IMR-90 (cell line): ENCODE measurements around the gene NOL4L. TPM values are rescaled to one million over a fixed set of nuclear protein-coding genes. Genes with fewer than 3 reads are reported as not detected.

ENCODE experiments used
- ATAC-seq: fragments of 200-7000 bp; cut with Tn5 transposase; 2 replicates; pipeline ENCODE4 v1.9.1; 2020; ENCODE audit warnings: low read depth, mild to moderate bottlenecking, moderate library complexity
- BruUV-seq: library from RNA; stranded (reverse); fragments of 400-500 nt; replicated peaks from 2 replicates; lab custom pipeline; 2021; lab: Mats Ljungman, UMichigan
- CTCF ChIA-PET: fragments of 300-600 bp; formaldehyde crosslinking; extraction: SDS; loops from one replicate; lab custom pipeline; 2021; ENCODE audit warnings: antibody characterized with exemption; lab: Yijun Ruan, JAX
- POLR2A ChIA-PET: fragments of 300-600 bp; sonication (Branson Sonifier 250); formaldehyde crosslinking; loops from one replicate; lab custom pipeline; 2022; ENCODE audit warnings: antibody characterized with exemption; ENCODE audit not compliant: unreplicated experiment; lab: Charles Lee
- DNase-seq: peaks from one replicate; pipeline ENCODE4 v3.0.0; 2013
- H2AFZ ChIP-seq: replicated peaks from 2 replicates; pipeline ENCODE3; 2013; ENCODE audit warnings: low read length, mild to moderate bottlenecking; ENCODE audit not compliant: poor library complexity
- H2AK5ac ChIP-seq: 2 replicates; pipeline ENCODE4 v1.6.1; 2013; ENCODE audit warnings: low read depth, low read length, inconsistent platforms
- H2AK9ac ChIP-seq: replicated peaks from 2 replicates; pipeline ENCODE3; 2013; ENCODE audit warnings: mild to moderate bottlenecking, low read depth, low read length, moderate library complexity; ENCODE audit not compliant: poor library complexity
- H2BK120ac ChIP-seq: 2 replicates; pipeline ENCODE4 v1.6.1; 2013; ENCODE audit warnings: low read depth, low read length, inconsistent platforms
- H2BK15ac ChIP-seq: 3 replicates; pipeline ENCODE4 v1.6.1; 2013; ENCODE audit warnings: low read depth, low read length, inconsistent platforms
- H2BK20ac ChIP-seq: 2 replicates; pipeline ENCODE4 v1.6.1; 2013; ENCODE audit warnings: low read depth, mild to moderate bottlenecking, inconsistent platforms, low read length, moderate library complexity
- H2BK5ac ChIP-seq: 2 replicates; pipeline ENCODE4 v1.6.1; 2013; ENCODE audit warnings: mild to moderate bottlenecking, low read depth, low read length, inconsistent platforms; ENCODE audit not compliant: poor library complexity, severe bottlenecking
- H3K14ac ChIP-seq: replicated peaks from 2 replicates; pipeline ENCODE4 v1.6.1; 2013; ENCODE audit warnings: low read depth, low read length, inconsistent platforms
- H3K18ac ChIP-seq: 2 replicates; pipeline ENCODE4 v1.6.1; 2013; ENCODE audit warnings: low read depth, low read length, control low read depth
- H3K23ac ChIP-seq: 2 replicates; pipeline ENCODE4 v1.6.1; 2013; ENCODE audit warnings: low read depth, low read length, inconsistent platforms
- H3K27ac ChIP-seq: 2 replicates; pipeline ENCODE4 v1.5.1; 2013; ENCODE audit warnings: mild to moderate bottlenecking, control low read depth, low read length; ENCODE audit not compliant: insufficient read depth
- H3K27me3 ChIP-seq: 2 replicates; pipeline ENCODE4 v1.6.1; 2013; ENCODE audit warnings: low read length; ENCODE audit not compliant: control insufficient read depth, insufficient read depth
- H3K36me3 ChIP-seq: 2 replicates; pipeline ENCODE4 v1.6.1; 2013; ENCODE audit warnings: low read length, mixed read lengths; ENCODE audit not compliant: control insufficient read depth, insufficient read depth
- H3K4ac ChIP-seq: 2 replicates; pipeline ENCODE4 v1.6.1; 2013; ENCODE audit warnings: low read depth, low read length, inconsistent platforms
- H3K4me1 ChIP-seq: 2 replicates; pipeline ENCODE4 v1.6.1; 2013; ENCODE audit warnings: low read length, mixed read lengths; ENCODE audit not compliant: control insufficient read depth, insufficient read depth
- H3K4me2 ChIP-seq: 2 replicates; pipeline ENCODE4 v1.6.1; 2013; ENCODE audit warnings: low read depth, mild to moderate bottlenecking, control low read depth, low read length, moderate library complexity
- H3K4me3 ChIP-seq: 2 replicates; pipeline ENCODE4 v1.5.1; 2013; ENCODE audit warnings: low read depth, mild to moderate bottlenecking, control low read depth, low read length, moderate library complexity; ENCODE audit not compliant: insufficient read depth
- H3K56ac ChIP-seq: 2 replicates; pipeline ENCODE4 v1.6.1; 2013; ENCODE audit warnings: low read length, inconsistent platforms; ENCODE audit not compliant: insufficient read depth; ENCODE audit errors: extremely low read depth
- H3K79me1 ChIP-seq, 2 experiments: 2 replicates each; pipeline ENCODE4 v1.6.1; 2013; ENCODE audit warnings: low read length in 2 of 2, inconsistent platforms in 1 of 2, low read depth in 1 of 2
- H3K9ac ChIP-seq: 2 replicates; pipeline ENCODE4 v1.6.1; 2013; ENCODE audit warnings: low read depth, low read length, control low read depth
- H3K9me1 ChIP-seq: 2 replicates; pipeline ENCODE4 v1.6.1; 2013; ENCODE audit warnings: low read length, inconsistent platforms; ENCODE audit not compliant: insufficient read depth
- H3K9me3 ChIP-seq: 2 replicates; pipeline ENCODE4 v1.6.1; 2013; ENCODE audit warnings: low read length; ENCODE audit not compliant: control insufficient read depth, insufficient read depth
- H4K20me1 ChIP-seq: 2 replicates; pipeline ENCODE4 v1.6.1; 2013; ENCODE audit warnings: low read length, inconsistent platforms; ENCODE audit not compliant: insufficient read depth
- H4K5ac ChIP-seq: 2 replicates; pipeline ENCODE4 v1.6.1; 2013; ENCODE audit warnings: mild to moderate bottlenecking, low read depth, low read length, control low read depth
- H4K8ac ChIP-seq, 2 experiments: 2 replicates each; pipeline ENCODE4 v1.6.1; 2013; ENCODE audit warnings: low read depth in 2 of 2, low read length in 2 of 2, control low read depth in 1 of 2, inconsistent platforms in 1 of 2
- H4K91ac ChIP-seq: 2 replicates; pipeline ENCODE4 v1.6.1; 2013; ENCODE audit warnings: low read depth, low read length, inconsistent platforms; ENCODE audit not compliant: insufficient read depth
- BHLHE40 ChIP-seq: fragments of 150-350 bp; IDR thresholded peaks from 2 replicates; pipeline ENCODE4 v1.6.1; 2016; ENCODE audit warnings: mild to moderate bottlenecking, low read depth, low read length
- MXI1 ChIP-seq: IDR thresholded peaks from 2 replicates; pipeline ENCODE4 v1.6.1; 2012; ENCODE audit warnings: low read depth, mild to moderate bottlenecking, low read length, moderate library complexity, borderline replicate concordance
- POLR2A ChIP-seq: IDR thresholded peaks from 2 replicates; pipeline ENCODE4 v1.6.1; 2012; ENCODE audit warnings: mild to moderate bottlenecking, low read depth, low read length
- RAD21 ChIP-seq: IDR thresholded peaks from 2 replicates; pipeline ENCODE4 v1.6.1; 2012; ENCODE audit warnings: low read length, improper control_type of control experiment
- RFX5 ChIP-seq: IDR thresholded peaks from 2 replicates; pipeline ENCODE4 v1.8.0; 2012; ENCODE audit warnings: low read depth, mild to moderate bottlenecking, low read length, moderate library complexity
- SMC3 ChIP-seq: fragments of 150-350 bp; IDR thresholded peaks from 2 replicates; pipeline ENCODE4 v1.6.1; 2016; ENCODE audit warnings: low read depth, mild to moderate bottlenecking, antibody characterized with exemption, low read length, moderate library complexity
- USF2 ChIP-seq: fragments of 150-350 bp; IDR thresholded peaks from 2 replicates; pipeline ENCODE4 v1.6.1; 2017; ENCODE audit warnings: mild to moderate bottlenecking, antibody characterized with exemption, low read length, low read depth
- WGBS, 2 experiments: methylation state at CpG; one replicate each; pipeline versions ENCODE4 v1.1.5 to v1.1.7; 2013; ENCODE audit warnings: missing lambda C conversion rate in 2 of 2; ENCODE audit not compliant: insufficient read length in 1 of 2; ENCODE audit errors: extremely low coverage in 2 of 2; 5-methylcytosine and 5-hydroxymethylcytosine counted together
- dilution Hi-C: fragments of 300-500 bp; cut with HindIII; formaldehyde crosslinking; loops from one replicate; pipeline ENCODE4 v1.14.3; 2018; ENCODE audit warnings: low sequenced_read_pairs; ENCODE audit not compliant: unreplicated experiment
- in situ Hi-C: fragments of 300-500 bp; cut with MboI; formaldehyde crosslinking; loops from 3 replicates; pipeline ENCODE4 v1.14.3; 2019; ENCODE audit warnings: low sequenced_read_pairs, inconsistent platforms, mixed read lengths
- intact Hi-C: fragments of 100-400 bp; cut with micrococcal nuclease; formaldehyde crosslinking; loops from 2 replicates; pipeline ENCODE4 v1.10.0; 2022
- polyA plus RNA-seq, 3 experiments: library from polyadenylated mRNA; depleted of rRNA; stranded (reverse); fragments of >200 nt; gene quantifications; 2 replicates each; pipeline ENCODE4 v1.2.3, GENCODE V29; 2012; ENCODE audit warnings: low replicate concordance in 1 of 3
- total RNA-seq: library from RNA; depleted of rRNA; stranded (reverse); fragments of >200 nt; gene quantifications from 2 replicates; pipeline ENCODE4 v1.2.3, GENCODE V29; 2012

The NOL4L gene
- total and polyA plus RNA-seq, 2 of the 4 experiments (the other 2 are of a cell fraction), result 4.7 to 13.3 TPM

- Histone ChIP-seq H3K9ac (peak overlapping the region; percentile 54), H3K18ac (no peak overlapping the region), H4K20me1 (peaks cover 41% of the 10 kb centered on the region), H3K56ac (no peak overlapping the region), H2AFZ (peak overlapping the region; percentile 88), H2BK5ac (peak overlapping the region; percentile 0), H4K5ac (no peak overlapping the region), H3K4me2 (peak overlapping the region; percentile 84), H2AK9ac (peak overlapping the region; percentile 88), H3K27me3 (no peaks in the 10 kb centered on the region; the same call in 1 of the 2 replicates), H4K91ac (no peak overlapping the region; the same call in 1 of the 2 replicates), H3K9me1 (peaks cover 10% of the 10 kb centered on the region), H2BK120ac (0 out of 2 replicates have a peak overlapping the region, but pooled peaks have one; percentile 25), H3K4me3 (peak overlapping the region; percentile 80), H3K27ac (peak overlapping the region; percentile 35; the same call in 1 of the 2 replicates), H3K36me3 (no peaks in the 10 kb centered on the region; the same call in 1 of the 2 replicates), H3K79me1 (peaks cover 5 to 49% of the 10 kb centered on the region in 2 experiments; a peak in 2 of 4 replicates), H3K4me1 (peaks cover 10% of the 10 kb centered on the region; the same call in 1 of the 2 replicates), H2BK20ac (no peak overlapping the region), H3K14ac (peak overlapping the region; percentile 76; the same call in 1 of the 2 replicates), H3K4ac (no peak overlapping the region; the same call in 1 of the 2 replicates), H3K9me3 (no peaks in the 10 kb centered on the region), H2BK15ac (no peak overlapping the region), H3K23ac (peak overlapping the region; percentile 53; the same call in 1 of the 2 replicates), H2AK5ac (peak overlapping the region; percentile 58; the same call in 1 of the 2 replicates), H4K8ac (no peak overlapping the region; a peak in 1 of 4 replicates)
- dilution Hi-C loops, result no loop called here
- no TSS peak for BruUV-seq
- ATAC-seq (peak; percentile 26), DNase-seq (no peak)
- ChIA-PET CTCF (no interaction called here), POLR2A (interaction anchor here (0.6 to 0.7 kb wide), 3 partner anchors 19 to 135 kb away, joined by 3 to 8 read pairs (median 3); no protein-coding TSS in a partner anchor)
- intact Hi-C loops, result no loop called here
- in situ Hi-C loops, result loop anchor here (25.0 kb wide), 1 partner anchor 645 kb away; the partner anchor contains the start of gene FOXS1
- WGBS, 2 experiments, result 0% methylated on average over 8 of the region's 82 CpGs; no CpG with 5 or more reads in 1 of the 2 experiments
- TF ChIP-seq POLR2A (0 out of 2 replicates have a peak, but pooled peaks have one; percentile 12), USF2 (no peak), RAD21 (no peak), BHLHE40 (no peak), MXI1 (peak; percentile 45; the same call in 1 of the 2 replicates), SMC3 (no peak), RFX5 (no peak)
These were observed 102.5 kb downstream of the NOL4L start for GRCh38 chr20:32482442-32483261.
